Measurements from ENCODE around the gene ISLR2. TPM values are rescaled to one million over a fixed set of nuclear protein-coding genes. Genes with fewer than 3 reads are reported as not detected.

The ISLR2 gene
- total RNA-seq, 6 donors from 2014 or later = under 0.01 to 2.5 (median 1.3) TPM; not detected in 3

GRCh38 chr15:74170071-74170844, 39.9 kb downstream of the ISLR2 start:
- ATAC-seq (ENCODE audit: low FRiP score in 2 of 2) (no peak), DNase-seq (no peak)
- H3K36me3 ChIP-seq = no peaks in the 10 kb centered on the region
- H3K4me3 ChIP-seq = no peak overlapping the region
- WGBS, 2 donors = 81% methylated on average over 15 of the region's 15 CpGs
- H3K4me1 ChIP-seq = peaks cover 0 to 12% (median 5%) of the 10 kb centered on the region in 4 donors
- H3K27ac ChIP-seq = no peak overlapping the region
- H3K9me3 ChIP-seq = no peaks in the 10 kb centered on the region
- TF ChIP-seq EP300 (IDR thresholded peaks at IDR 0.05) = no peak
- H3K27me3 ChIP-seq = no peaks in the 10 kb centered on the region

DNA sequence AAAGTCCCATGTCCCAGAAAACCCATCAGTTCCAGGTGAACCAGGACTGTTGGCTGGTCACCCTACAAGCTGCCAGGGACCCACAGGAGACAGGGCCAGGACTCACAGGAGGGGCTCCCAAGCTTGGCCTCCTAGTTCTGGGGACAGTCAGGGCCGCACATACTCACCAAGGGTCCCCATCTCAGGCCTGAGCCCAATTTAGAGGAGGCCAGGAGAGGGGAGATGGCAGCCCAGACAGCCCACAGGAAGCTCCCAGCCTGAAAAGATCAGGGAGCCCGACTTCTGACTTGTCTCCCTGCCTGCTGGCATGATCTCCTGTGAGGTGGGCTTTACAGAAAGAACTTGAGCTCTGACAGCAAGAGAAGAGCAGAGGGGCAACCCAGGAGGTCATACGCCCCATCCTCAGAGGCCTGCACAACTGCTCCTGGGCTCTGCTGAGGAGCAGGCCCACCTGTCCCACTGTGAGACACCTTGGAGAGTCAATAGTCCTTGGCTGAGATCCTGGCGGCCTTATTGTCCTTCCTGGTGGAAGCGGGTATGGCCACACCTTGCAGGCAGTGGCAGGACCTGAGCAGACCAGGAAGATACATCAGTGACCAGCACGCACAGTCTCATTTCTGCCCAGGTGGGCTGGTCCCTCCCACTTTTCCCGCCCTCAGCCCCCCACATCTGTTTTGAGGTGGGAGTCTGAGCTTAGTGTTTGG, 40.6 kb downstream of the ISLR2 start:
- TF ChIP-seq POLR2A (IDR thresholded peaks at IDR 0.05) (no peak), POLR2AphosphoS5 (IDR thresholded peaks at IDR 0.05) (no peak), CTCF (IDR thresholded peaks at IDR 0.05) (no peak), EP300 (IDR thresholded peaks at IDR 0.05) (no peak)
- H3K27me3 ChIP-seq = no peaks in the 10 kb centered on the region
- H3K36me3 ChIP-seq = no peaks in the 10 kb centered on the region
- H3K4me3 ChIP-seq = no peak overlapping the region
- WGBS, 2 donors = 92% methylated on average over 6 of the region's 7 CpGs; no CpG with 5 or more reads in 1 of the 2 donors
- H3K27ac ChIP-seq = no peak overlapping the region
- H3K9me3 ChIP-seq = no peaks in the 10 kb centered on the region
- H3K4me1 ChIP-seq = peaks cover 0 to 12% (median 5%) of the 10 kb centered on the region in 4 donors
- ATAC-seq (ENCODE audit: low FRiP score in 2 of 2) (no peak), DNase-seq (no peak)

DNA sequence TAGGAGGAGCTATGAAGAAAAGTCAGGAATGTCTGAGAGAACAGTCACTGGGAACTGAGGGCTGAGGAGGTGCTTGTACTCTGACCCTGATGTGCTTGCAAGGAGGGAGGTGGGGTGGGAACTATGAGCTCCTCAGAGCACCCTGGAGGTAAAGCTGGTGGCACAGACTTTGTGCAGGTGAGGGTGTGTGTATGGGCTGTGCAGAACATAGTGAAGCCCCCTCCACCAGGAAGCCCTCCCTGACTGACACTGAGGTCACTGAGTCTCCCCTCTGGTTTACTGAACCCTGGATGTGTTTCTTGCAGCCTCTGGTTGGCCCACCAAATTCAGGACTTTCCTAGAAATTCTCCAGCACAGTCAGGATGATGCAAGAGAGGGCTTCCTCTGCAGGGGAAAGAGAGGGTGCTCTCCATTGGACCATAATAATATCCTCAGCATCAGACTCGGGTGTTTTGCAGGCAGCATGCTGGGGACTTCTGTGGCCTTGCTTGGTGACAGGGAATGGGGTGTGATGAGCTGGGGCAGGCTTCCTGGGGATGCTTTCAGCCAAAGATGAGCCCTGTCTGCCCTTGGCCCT, 41.7 kb downstream of the ISLR2 start:
- H3K4me1 ChIP-seq = peaks cover 0 to 12% (median 5%) of the 10 kb centered on the region in 4 donors
- no peaks in the 10 kb centered on the region for H3K9me3 ChIP-seq
- WGBS, 2 donors = 77 to 89% methylated on average over 1 of the region's 1 CpG
- H3K36me3 ChIP-seq = no peaks in the 10 kb centered on the region
- H3K4me3 ChIP-seq = no peak overlapping the region
- peak in 1 of 2 donors; percentile 14 for DNase-seq
- no peak for ATAC-seq (ENCODE audit: low FRiP score in 2 of 2)
- H3K27ac ChIP-seq = peak overlapping the region in 3 of 4 donors; percentile 16 to 80 (median 80)
- no peaks in the 10 kb centered on the region for H3K27me3 ChIP-seq
- TF ChIP-seq POLR2AphosphoS5 (IDR thresholded peaks at IDR 0.05) (no peak), POLR2A (IDR thresholded peaks at IDR 0.05) (no peak), EP300 (IDR thresholded peaks at IDR 0.05) (no peak), CTCF (IDR thresholded peaks at IDR 0.05) (no peak)

DNA sequence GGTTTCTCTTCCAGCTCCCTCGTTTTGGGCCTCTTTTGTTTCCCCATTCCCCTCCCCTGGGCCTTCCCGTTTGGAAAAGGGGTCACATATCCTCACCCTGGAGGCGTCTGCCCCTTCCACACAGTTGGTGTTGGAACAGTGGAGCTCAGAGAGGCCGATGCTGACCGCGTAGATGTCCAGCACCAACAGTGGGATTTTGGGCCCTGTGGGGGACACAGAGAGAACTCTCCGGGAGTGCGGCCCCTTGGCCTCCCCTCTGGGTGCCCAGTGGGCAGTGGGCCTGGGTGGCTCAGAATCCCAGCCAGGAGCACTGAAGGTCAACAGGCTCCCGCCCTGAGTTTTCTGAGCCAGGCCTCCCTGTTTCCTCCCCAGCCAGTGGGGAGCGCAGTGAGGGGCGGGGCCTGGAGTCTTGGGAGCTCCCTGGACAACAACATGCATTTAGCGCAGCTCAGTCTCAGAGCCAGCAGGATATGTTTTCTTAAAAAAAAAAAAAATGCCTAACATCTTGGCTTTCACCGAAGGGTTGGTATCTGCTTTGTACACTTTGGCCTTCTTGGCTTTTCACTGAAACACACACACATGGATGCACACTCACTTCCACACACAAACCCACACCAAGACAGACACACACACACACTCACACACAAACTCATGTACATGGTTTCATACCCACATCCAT, 42.5 kb downstream of the ISLR2 start:
- Histone ChIP-seq H3K36me3 (no peaks in the 10 kb centered on the region), H3K27me3 (no peaks in the 10 kb centered on the region), H3K27ac (peak overlapping the region; percentile 16 to 80 (median 72)), H3K4me3 (no peak overlapping the region), H3K4me1 (peaks cover 0 to 12% (median 5%) of the 10 kb centered on the region in 4 donors), H3K9me3 (no peaks in the 10 kb centered on the region)
- no peak for TF ChIP-seq POLR2A (IDR thresholded peaks at IDR 0.05)
- no peak for TF ChIP-seq CTCF (IDR thresholded peaks at IDR 0.05)
- no peak for TF ChIP-seq POLR2AphosphoS5 (IDR thresholded peaks at IDR 0.05)
- TF ChIP-seq EP300 (IDR thresholded peaks at IDR 0.05) = no peak
- DNase-seq = peak in 1 of 2 donors; percentile 25
- ATAC-seq (ENCODE audit: low FRiP score in 2 of 2) = peak in 1 of 2 donors; percentile 78
- 56 to 59% methylated on average over 12 to 13 of the region's 13 CpGs for WGBS, 2 donors

Measured in upper lobe of left lung (tissue), 6 donors.